Kidney (tissue), 14 donors: Measurements from ENCODE around the gene LDB3. TPM values are rescaled to one million over a fixed set of nuclear protein-coding genes. Genes with fewer than 3 reads are reported as not detected.

Source experiments
- DNase-seq, 5 donors: peaks; one replicate each; pipeline ENCODE4 v3.0.0-alpha.2; 2013 to 2020
- FAIRE-seq: peaks from 2 replicates; lab custom pipeline; 2012; peaks lifted over from hg19 to GRCh38; lab: Jason Lieb, UNC
- H3K27ac ChIP-seq, 2 donors: one replicate each; pipeline ENCODE4 v1.7.0; 2013; ENCODE audit warnings: low read depth in 2 of 2, low read length in 2 of 2, inconsistent platforms in 1 of 2
- H3K27me3 ChIP-seq: one replicate; pipeline ENCODE4 v1.7.1; 2013; ENCODE audit warnings: low read length, inconsistent platforms; ENCODE audit not compliant: control insufficient read depth, insufficient read depth
- H3K36me3 ChIP-seq, 3 donors: one replicate each; pipeline versions ENCODE4 v1.7.0 to v1.7.1; 2013; ENCODE audit warnings: low read length in 3 of 3, control low read depth in 1 of 3, inconsistent platforms in 1 of 3; ENCODE audit not compliant: insufficient read depth in 3 of 3, control insufficient read depth in 2 of 3
- H3K4me1 ChIP-seq, 3 donors: one replicate each; pipeline versions ENCODE4 v1.7.0 to v1.7.1; 2013; ENCODE audit warnings: low read length in 3 of 3, inconsistent platforms in 1 of 3, low read depth in 1 of 3; ENCODE audit not compliant: control insufficient read depth in 2 of 3, insufficient read depth in 2 of 3
- H3K4me3 ChIP-seq, 3 donors: one replicate each; pipeline versions ENCODE4 v1.7.0 to v1.8.1; 2013; ENCODE audit warnings: low read length in 3 of 3, control low read depth in 1 of 3, inconsistent platforms in 1 of 3
- H3K9ac ChIP-seq, 3 donors: one replicate each; pipeline versions ENCODE4 v1.7.0 to v1.7.1; 2013; ENCODE audit warnings: low read length in 3 of 3, control low read depth in 1 of 3, inconsistent platforms in 1 of 3
- H3K9me3 ChIP-seq, 3 donors: one replicate each; pipeline versions ENCODE4 v1.7.0 to v1.7.1; 2013; ENCODE audit warnings: low read length in 3 of 3, control low read depth in 1 of 3, inconsistent platforms in 1 of 3; ENCODE audit not compliant: control insufficient read depth in 2 of 3, insufficient read depth in 1 of 3
- intact Hi-C: fragments of 100-400 bp; cut with DNase I; formaldehyde crosslinking; loops from one replicate; pipeline ENCODE4 v1.11.1; 2022
- polyA plus RNA-seq: library from polyadenylated mRNA; stranded (reverse); fragments of 350-450 nt; fragmentation: Illumina TruSeq; extraction: RNeasy Lipid Tissue Mini Kit (QIAGEN cat#74804); gene quantifications from one replicate; pipeline ENCODE4 v1.2.3, GENCODE V29; 2014; ENCODE audit warnings: low read depth, low replicate concordance; ENCODE audit not compliant: insufficient read depth
- total RNA-seq: library from RNA; stranded (reverse); fragmentation: NEBNext Ultra II Directional; extraction: Animal tissue kit (Norgen Biotek cat#: 25700); gene quantifications from one replicate; pipeline ENCODE4 v1.2.1, GENCODE V29; 2021
- TF ChIP-seq, protein P1 (sequence below): IDR thresholded peaks from 3 replicates; pipeline ENCODE4 v1.5.1; 2012; ENCODE audit warnings: mild to moderate bottlenecking, moderate library complexity, borderline replicate concordance; ENCODE audit not compliant: insufficient read depth; ENCODE audit errors: extremely low read depth
- donor health status: control.
- donor health status: control.
- donor health status: control.
- donor health status: control.
- donor health status: control.
- donor health status: DM: yes; HTN: yes; CAD: no.
- donor health status: Normal renal cell carcinoma (clear cell type).

The LDB3 gene
- total and polyA plus RNA-seq, 2 donors from 2014 or later, result 3.3 to 7.7 TPM

DNA sequence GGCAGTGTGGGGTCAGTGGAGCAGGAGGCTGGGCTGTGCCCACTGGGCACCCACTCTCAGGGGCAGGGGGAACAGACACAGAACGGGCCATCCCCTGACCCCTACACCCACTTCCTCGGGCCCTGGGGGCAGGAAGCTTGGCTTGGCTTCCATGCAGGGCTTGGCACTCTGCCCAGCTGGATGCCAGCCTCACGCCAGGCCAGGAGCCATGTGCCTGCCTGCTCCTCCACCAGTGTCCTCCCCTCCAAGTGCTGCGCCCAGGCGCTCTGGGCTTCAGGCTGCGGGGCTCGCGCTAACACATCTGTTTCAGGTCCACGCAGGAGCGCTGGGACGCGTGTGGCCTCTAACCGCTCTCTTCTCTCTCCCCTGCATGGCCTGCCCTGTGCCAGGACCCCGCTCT, 12.7 kb downstream of the LDB3 start:
- no peaks in the 10 kb centered on the region for H3K9me3 ChIP-seq
- H3K4me3 ChIP-seq, result no peak overlapping the region
- no peaks in the 10 kb centered on the region for H3K27me3 ChIP-seq
- TF ChIP-seq, protein P1, sequence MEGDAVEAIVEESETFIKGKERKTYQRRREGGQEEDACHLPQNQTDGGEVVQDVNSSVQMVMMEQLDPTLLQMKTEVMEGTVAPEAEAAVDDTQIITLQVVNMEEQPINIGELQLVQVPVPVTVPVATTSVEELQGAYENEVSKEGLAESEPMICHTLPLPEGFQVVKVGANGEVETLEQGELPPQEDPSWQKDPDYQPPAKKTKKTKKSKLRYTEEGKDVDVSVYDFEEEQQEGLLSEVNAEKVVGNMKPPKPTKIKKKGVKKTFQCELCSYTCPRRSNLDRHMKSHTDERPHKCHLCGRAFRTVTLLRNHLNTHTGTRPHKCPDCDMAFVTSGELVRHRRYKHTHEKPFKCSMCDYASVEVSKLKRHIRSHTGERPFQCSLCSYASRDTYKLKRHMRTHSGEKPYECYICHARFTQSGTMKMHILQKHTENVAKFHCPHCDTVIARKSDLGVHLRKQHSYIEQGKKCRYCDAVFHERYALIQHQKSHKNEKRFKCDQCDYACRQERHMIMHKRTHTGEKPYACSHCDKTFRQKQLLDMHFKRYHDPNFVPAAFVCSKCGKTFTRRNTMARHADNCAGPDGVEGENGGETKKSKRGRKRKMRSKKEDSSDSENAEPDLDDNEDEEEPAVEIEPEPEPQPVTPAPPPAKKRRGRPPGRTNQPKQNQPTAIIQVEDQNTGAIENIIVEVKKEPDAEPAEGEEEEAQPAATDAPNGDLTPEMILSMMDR, result no peak
- no peaks in the 10 kb centered on the region for H3K36me3 ChIP-seq
- FAIRE-seq, result no peak
- intact Hi-C loops, result no loop called here
- H3K9ac ChIP-seq, result no peak overlapping the region
- H3K27ac ChIP-seq, result no peak overlapping the region
- DNase-seq, result no peak
- no peaks in the 10 kb centered on the region for H3K4me1 ChIP-seq

DNA sequence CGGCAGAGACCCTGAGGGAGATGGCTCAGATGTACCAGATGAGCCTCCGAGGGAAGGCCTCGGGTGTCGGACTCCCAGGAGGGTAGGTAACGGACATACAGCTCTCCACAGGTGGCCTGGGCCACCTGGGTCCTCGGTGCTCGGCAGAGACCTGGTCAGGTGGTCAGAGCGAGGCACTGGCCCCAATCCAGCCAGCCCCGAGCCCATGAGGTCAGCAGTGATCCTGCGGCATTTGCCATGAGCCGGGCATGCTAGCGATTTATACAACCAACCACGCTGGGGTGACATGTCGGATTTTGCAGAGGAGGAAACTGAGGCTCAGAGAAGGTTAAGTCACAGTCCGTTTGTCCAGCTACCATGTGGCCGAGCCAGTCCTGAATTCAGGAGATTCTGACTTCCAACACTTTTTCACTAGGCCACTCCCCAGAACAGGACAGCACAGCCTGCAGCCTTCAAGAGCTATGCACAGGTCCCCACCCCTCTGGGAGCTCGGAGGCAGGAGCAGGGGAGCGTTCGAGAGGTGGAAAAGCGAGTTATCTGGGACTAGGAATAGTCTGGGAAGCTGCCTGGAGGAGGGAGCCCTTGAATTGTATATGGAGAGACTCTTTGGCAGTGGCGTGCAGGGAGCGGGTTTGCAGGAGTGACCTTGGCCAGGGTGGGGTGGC, 13.5 kb downstream of the LDB3 start:
- TF ChIP-seq, protein P1, result no peak
- Histone ChIP-seq H3K36me3 (no peaks in the 10 kb centered on the region), H3K4me3 (no peak overlapping the region), H3K4me1 (no peaks in the 10 kb centered on the region), H3K9ac (no peak overlapping the region), H3K27ac (no peak overlapping the region), H3K27me3 (no peaks in the 10 kb centered on the region), H3K9me3 (no peaks in the 10 kb centered on the region)
- DNase-seq (no peak), FAIRE-seq (no peak)
- intact Hi-C loops, result no loop called here

DNA sequence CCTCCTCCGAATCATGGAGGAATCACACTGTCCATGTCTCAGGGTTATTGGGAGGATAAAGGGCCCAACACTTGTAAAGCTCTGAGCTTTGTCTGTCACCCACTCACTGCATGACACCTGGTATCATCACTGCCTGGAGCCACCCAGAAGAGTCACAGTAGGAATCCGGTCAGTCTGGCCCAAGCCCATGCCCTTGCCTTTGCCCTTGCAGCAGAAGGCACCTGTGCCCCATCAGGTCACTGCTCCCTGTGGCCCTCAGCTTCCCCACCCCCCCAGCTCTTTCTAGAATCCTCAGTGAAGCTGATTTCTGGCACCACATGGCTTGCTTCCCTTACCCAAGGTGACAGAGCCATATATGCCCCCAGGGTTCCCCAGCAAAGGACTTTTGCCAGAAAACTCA, 14.4 kb downstream of the LDB3 start:
- no peak overlapping the region for H3K9ac ChIP-seq
- no peak overlapping the region for H3K4me3 ChIP-seq
- TF ChIP-seq, protein P1, result no peak
- no peaks in the 10 kb centered on the region for H3K4me1 ChIP-seq
- H3K27ac ChIP-seq, result no peak overlapping the region
- no peaks in the 10 kb centered on the region for H3K27me3 ChIP-seq
- FAIRE-seq (no peak), DNase-seq (no peak)
- H3K9me3 ChIP-seq, result no peaks in the 10 kb centered on the region
- intact Hi-C loops, result no loop called here
- no peaks in the 10 kb centered on the region for H3K36me3 ChIP-seq
